ENCODE results near the gene ST3GAL6. TPM values are rescaled to one million over a fixed set of nuclear protein-coding genes. Genes with fewer than 3 reads are reported as not detected.
A peak's percentile ranks its signal among the peaks of the same experiment; 100 is the strongest.

The ST3GAL6 gene
- total and polyA plus RNA-seq, 2 experiments from 2014 or later, result 41.1 to 41.7 TPM

GRCh38 chr3:98739266-98739665, 23.9 kb upstream of the ST3GAL6 start:
- H3K27me3 ChIP-seq, result no peaks in the 10 kb centered on the region
- no peaks in the 10 kb centered on the region for H3K36me3 ChIP-seq
- no peaks in the 10 kb centered on the region for H3K9me3 ChIP-seq (ENCODE audit: low read depth)
- TF ChIP-seq, protein P1, sequence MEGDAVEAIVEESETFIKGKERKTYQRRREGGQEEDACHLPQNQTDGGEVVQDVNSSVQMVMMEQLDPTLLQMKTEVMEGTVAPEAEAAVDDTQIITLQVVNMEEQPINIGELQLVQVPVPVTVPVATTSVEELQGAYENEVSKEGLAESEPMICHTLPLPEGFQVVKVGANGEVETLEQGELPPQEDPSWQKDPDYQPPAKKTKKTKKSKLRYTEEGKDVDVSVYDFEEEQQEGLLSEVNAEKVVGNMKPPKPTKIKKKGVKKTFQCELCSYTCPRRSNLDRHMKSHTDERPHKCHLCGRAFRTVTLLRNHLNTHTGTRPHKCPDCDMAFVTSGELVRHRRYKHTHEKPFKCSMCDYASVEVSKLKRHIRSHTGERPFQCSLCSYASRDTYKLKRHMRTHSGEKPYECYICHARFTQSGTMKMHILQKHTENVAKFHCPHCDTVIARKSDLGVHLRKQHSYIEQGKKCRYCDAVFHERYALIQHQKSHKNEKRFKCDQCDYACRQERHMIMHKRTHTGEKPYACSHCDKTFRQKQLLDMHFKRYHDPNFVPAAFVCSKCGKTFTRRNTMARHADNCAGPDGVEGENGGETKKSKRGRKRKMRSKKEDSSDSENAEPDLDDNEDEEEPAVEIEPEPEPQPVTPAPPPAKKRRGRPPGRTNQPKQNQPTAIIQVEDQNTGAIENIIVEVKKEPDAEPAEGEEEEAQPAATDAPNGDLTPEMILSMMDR (IDR thresholded peaks at IDR 0.05; ENCODE audit: low read depth, low read length), result no peak
- DNase-seq (ENCODE audit: low read depth in 1 of 2, low spot score in 1 of 2), result no peak
- peaks cover 47% of the 10 kb centered on the region for H3K4me1 ChIP-seq (ENCODE audit: low read depth)
- no peak overlapping the region for H3K4me3 ChIP-seq
- no peak overlapping the region for H3K27ac ChIP-seq

- Histone ChIP-seq H3K4me1 (ENCODE audit: low read depth) (peaks cover 44% of the 10 kb centered on the region), H3K36me3 (no peaks in the 10 kb centered on the region), H3K27me3 (no peaks in the 10 kb centered on the region), H3K9me3 (ENCODE audit: low read depth) (no peaks in the 10 kb centered on the region), H3K4me3 (no peak overlapping the region), H3K27ac (no peak overlapping the region)
- DNase-seq (ENCODE audit: low read depth in 1 of 2, low spot score in 1 of 2), result no peak
- TF ChIP-seq, protein P1 (IDR thresholded peaks at IDR 0.05; ENCODE audit: low read depth, low read length), result no peak
These were observed 22.8 kb upstream of the ST3GAL6 start for GRCh38 chr3:98740324-98740723.

DNA sequence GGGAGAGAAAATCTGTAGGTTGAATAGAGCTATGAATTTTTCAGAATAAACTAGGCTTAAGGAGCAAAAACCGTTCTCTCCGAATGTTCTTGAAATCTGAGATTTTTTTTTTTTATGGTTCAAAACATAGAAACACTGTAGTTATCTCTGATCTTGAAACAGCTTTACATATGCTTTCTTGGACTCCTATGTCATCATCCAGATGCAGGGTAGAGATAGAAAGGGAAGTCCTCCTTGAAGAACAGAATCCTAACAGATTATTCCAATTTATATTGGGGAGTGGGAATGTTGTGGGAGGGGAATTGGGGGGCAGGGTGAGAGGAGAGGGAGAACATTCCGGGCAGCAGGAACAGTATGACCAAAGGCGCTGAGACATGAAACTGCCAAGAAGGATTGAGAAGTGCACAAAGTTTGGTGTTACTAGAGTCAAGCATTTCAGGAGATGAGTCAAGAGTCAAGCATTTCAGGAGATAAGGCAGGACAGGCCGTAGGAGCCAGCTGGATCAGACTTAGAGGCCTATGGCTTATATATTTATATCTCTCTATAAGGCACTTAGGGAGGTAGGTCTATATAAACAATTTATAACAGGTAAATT, 21.9 kb upstream of the ST3GAL6 start:
- Histone ChIP-seq H3K27me3 (no peaks in the 10 kb centered on the region), H3K9me3 (ENCODE audit: low read depth) (no peaks in the 10 kb centered on the region), H3K4me1 (ENCODE audit: low read depth) (peaks cover 45% of the 10 kb centered on the region), H3K4me3 (no peak overlapping the region), H3K36me3 (no peaks in the 10 kb centered on the region), H3K27ac (peak overlapping the region; percentile 47)
- TF ChIP-seq, protein P1 (IDR thresholded peaks at IDR 0.05; ENCODE audit: low read depth, low read length), result no peak
- peak in 1 of 2 donors; percentile 83 for DNase-seq (ENCODE audit: low read depth in 1 of 2, low spot score in 1 of 2)

DNA sequence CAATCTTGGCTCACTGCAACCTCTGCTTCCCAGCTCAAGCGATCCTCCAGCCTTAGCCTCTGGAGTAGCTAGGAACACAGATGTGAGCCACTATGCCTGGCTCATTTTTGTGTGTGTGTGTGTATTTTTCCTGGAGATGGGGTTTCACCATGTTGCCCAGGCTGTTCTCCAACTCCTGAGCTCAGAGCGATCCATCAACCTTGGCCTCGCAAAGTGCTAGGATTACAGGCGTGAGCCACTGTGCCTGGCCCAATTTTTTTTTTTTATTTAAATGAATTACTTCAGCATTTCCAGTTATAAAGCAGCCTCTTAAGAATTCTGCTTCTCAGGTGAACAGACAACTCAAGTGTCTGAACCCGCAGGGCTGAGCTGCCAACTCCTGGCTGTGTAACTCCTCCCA, 20.1 kb upstream of the ST3GAL6 start:
- H3K4me1 ChIP-seq (ENCODE audit: low read depth), result peaks cover 60% of the 10 kb centered on the region
- H3K36me3 ChIP-seq, result no peaks in the 10 kb centered on the region
- H3K27me3 ChIP-seq, result no peaks in the 10 kb centered on the region
- TF ChIP-seq, protein P1 (IDR thresholded peaks at IDR 0.05; ENCODE audit: low read depth, low read length), result no peak
- H3K27ac ChIP-seq, result no peak overlapping the region
- no peak for DNase-seq (ENCODE audit: low read depth in 1 of 2, low spot score in 1 of 2)
- no peaks in the 10 kb centered on the region for H3K9me3 ChIP-seq (ENCODE audit: low read depth)
- no peak overlapping the region for H3K4me3 ChIP-seq

- peaks cover 70% of the 10 kb centered on the region for H3K4me1 ChIP-seq (ENCODE audit: low read depth)
- no peaks in the 10 kb centered on the region for H3K36me3 ChIP-seq
- H3K9me3 ChIP-seq (ENCODE audit: low read depth), result no peaks in the 10 kb centered on the region
- H3K27ac ChIP-seq, result peak overlapping the region; percentile 18
- TF ChIP-seq, protein P1 (IDR thresholded peaks at IDR 0.05; ENCODE audit: low read depth, low read length), result no peak
- no peak overlapping the region for H3K4me3 ChIP-seq
- H3K27me3 ChIP-seq, result no peaks in the 10 kb centered on the region
- no peak for DNase-seq (ENCODE audit: low read depth in 1 of 2, low spot score in 1 of 2)
These were observed 18.9 kb upstream of the ST3GAL6 start for GRCh38 chr3:98744283-98744682.

Data from cardiac muscle cell (in vitro differentiated cells and primary cell).